ENCODE data around the gene ARMC5.

Gene ARMC5

DNA sequence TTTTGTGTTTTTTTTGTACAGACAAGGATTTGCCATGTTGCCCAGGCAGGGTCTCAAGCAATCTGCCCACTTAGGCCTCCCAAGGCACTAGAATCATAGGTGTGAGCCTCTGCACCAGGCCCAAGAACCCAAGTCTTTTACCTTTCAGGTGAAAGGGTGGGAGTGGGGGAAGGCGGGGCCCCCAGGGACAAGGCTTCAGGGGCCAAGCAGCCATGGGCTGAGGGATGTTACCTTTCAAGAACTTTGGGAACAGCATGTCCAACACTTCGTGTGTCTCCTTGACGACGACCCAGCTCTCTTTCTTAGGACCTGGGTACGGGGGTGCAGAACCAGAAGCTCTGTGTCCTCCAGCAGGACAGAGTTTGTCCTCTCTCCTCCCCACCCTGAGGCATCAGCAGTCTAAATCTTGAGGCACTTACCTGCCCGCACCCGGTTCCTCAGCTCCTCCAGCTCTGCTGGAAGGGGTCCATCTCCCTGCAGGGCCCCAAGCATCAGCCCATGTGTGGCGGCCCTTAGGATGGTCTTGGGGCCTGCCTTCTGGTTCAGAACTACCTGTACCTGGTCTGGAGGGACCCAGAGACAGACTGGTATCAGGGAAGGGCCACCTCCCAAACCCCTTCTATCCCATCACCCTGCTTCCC, 32.6 kb downstream of the ARMC5 start:
- ATAC-seq, result no peak
- TF ChIP-seq ZFP3 (CRISPR knock-in tag; IDR thresholded peaks at IDR 0.05) (no peak), ZFP30 (CRISPR knock-in tag; IDR thresholded peaks at IDR 0.05) (no peak), TCF4 (CRISPR knock-in tag; IDR thresholded peaks at IDR 0.05; ENCODE audit: borderline replicate concordance) (no peak), CSDC2 (CRISPR knock-in tag; IDR thresholded peaks at IDR 0.05) (no peak), ZNF8 (CRISPR knock-in tag; IDR thresholded peaks at IDR 0.05) (no peak), ZC3H10 (CRISPR knock-in tag; IDR thresholded peaks at IDR 0.05) (no peak)
- TF ChIP-seq, protein P1, sequence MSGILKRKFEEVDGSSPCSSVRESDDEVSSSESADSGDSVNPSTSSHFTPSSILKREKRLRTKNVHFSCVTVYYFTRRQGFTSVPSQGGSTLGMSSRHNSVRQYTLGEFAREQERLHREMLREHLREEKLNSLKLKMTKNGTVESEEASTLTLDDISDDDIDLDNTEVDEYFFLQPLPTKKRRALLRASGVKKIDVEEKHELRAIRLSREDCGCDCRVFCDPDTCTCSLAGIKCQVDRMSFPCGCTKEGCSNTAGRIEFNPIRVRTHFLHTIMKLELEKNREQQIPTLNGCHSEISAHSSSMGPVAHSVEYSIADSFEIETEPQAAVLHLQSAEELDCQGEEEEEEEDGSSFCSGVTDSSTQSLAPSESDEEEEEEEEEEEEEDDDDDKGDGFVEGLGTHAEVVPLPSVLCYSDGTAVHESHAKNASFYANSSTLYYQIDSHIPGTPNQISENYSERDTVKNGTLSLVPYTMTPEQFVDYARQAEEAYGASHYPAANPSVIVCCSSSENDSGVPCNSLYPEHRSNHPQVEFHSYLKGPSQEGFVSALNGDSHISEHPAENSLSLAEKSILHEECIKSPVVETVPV (CRISPR knock-in tag; IDR thresholded peaks at IDR 0.05), result no peak

DNA sequence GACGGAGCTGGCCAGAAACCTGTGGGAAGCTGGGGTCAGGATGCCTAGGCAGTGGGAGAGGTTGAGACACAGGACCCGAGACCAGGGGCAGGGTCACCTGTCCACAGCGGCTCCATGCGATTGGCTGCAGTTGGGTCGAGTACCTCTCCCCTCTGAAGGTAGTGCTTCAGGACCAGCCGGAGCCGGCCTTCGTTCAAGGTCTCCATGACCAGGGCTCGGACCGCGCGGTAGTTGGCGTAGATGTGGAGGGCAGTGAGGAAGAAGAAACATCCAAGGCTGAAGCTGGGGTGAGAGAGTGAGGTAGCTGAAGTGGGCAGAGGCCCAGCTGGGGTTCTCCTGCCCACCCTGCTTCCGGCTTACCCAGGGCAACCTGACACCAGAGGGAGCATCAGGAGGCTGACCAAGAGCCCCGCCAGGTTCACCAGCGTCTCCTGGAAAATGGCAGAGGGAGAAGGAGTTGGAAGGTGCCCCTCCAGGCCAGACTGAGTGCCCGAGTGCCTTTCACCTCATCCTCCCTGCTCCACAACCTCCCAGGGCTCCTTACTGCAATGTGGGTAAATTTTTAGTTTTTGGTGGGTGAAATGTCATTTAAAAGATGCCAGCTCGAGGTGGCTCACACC, 34.3 kb downstream of the ARMC5 start:
- TF ChIP-seq, protein P1 (CRISPR knock-in tag; IDR thresholded peaks at IDR 0.05), result no peak
- no peak for TF ChIP-seq TOX (CRISPR knock-in tag; IDR thresholded peaks at IDR 0.05; ENCODE audit: borderline replicate concordance)
- TF ChIP-seq ZNF565 (CRISPR knock-in tag; conservative IDR thresholded peaks at IDR 0.05; ENCODE audit: low read depth), result no peak
- no peak for TF ChIP-seq TCF4 (CRISPR knock-in tag; IDR thresholded peaks at IDR 0.05; ENCODE audit: borderline replicate concordance)
- no peak for TF ChIP-seq ZC3H10 (CRISPR knock-in tag; IDR thresholded peaks at IDR 0.05)
- TF ChIP-seq SNAI2 (CRISPR knock-in tag; IDR thresholded peaks at IDR 0.05), result no peak
- TF ChIP-seq ZFP3 (CRISPR knock-in tag; IDR thresholded peaks at IDR 0.05), result no peak
- TF ChIP-seq ARNTL (CRISPR knock-in tag; IDR thresholded peaks at IDR 0.05; ENCODE audit: borderline replicate concordance, low read depth), result no peak
- no peak for TF ChIP-seq RARB (CRISPR knock-in tag; IDR thresholded peaks at IDR 0.05)
- no peak for TF ChIP-seq GLIS3 (CRISPR knock-in tag; IDR thresholded peaks at IDR 0.05)
- no peak for TF ChIP-seq ISL1 (CRISPR knock-in tag; IDR thresholded peaks at IDR 0.05)
- TF ChIP-seq PPARA (CRISPR knock-in tag; IDR thresholded peaks at IDR 0.05; ENCODE audit: borderline replicate concordance), result no peak
- TF ChIP-seq, protein P2, sequence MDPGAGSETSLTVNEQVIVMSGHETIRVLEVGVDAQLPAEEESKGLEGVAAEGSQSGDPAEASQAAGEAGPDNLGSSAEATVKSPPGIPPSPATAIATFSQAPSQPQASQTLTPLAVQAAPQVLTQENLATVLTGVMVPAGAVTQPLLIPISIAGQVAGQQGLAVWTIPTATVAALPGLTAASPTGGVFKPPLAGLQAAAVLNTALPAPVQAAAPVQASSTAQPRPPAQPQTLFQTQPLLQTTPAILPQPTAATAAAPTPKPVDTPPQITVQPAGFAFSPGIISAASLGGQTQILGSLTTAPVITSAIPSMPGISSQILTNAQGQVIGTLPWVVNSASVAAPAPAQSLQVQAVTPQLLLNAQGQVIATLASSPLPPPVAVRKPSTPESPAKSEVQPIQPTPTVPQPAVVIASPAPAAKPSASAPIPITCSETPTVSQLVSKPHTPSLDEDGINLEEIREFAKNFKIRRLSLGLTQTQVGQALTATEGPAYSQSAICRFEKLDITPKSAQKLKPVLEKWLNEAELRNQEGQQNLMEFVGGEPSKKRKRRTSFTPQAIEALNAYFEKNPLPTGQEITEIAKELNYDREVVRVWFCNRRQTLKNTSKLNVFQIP (CRISPR knock-in tag; IDR thresholded peaks at IDR 0.05; ENCODE audit: borderline replicate concordance, low read depth), result no peak
- no peak for TF ChIP-seq ESRRG (CRISPR knock-in tag; IDR thresholded peaks at IDR 0.05)
- no peak for TF ChIP-seq CSDC2 (CRISPR knock-in tag; IDR thresholded peaks at IDR 0.05)
- no peak for TF ChIP-seq BACH2 (CRISPR knock-in tag; IDR thresholded peaks at IDR 0.05; ENCODE audit: borderline replicate concordance)
- TF ChIP-seq, protein P3, sequence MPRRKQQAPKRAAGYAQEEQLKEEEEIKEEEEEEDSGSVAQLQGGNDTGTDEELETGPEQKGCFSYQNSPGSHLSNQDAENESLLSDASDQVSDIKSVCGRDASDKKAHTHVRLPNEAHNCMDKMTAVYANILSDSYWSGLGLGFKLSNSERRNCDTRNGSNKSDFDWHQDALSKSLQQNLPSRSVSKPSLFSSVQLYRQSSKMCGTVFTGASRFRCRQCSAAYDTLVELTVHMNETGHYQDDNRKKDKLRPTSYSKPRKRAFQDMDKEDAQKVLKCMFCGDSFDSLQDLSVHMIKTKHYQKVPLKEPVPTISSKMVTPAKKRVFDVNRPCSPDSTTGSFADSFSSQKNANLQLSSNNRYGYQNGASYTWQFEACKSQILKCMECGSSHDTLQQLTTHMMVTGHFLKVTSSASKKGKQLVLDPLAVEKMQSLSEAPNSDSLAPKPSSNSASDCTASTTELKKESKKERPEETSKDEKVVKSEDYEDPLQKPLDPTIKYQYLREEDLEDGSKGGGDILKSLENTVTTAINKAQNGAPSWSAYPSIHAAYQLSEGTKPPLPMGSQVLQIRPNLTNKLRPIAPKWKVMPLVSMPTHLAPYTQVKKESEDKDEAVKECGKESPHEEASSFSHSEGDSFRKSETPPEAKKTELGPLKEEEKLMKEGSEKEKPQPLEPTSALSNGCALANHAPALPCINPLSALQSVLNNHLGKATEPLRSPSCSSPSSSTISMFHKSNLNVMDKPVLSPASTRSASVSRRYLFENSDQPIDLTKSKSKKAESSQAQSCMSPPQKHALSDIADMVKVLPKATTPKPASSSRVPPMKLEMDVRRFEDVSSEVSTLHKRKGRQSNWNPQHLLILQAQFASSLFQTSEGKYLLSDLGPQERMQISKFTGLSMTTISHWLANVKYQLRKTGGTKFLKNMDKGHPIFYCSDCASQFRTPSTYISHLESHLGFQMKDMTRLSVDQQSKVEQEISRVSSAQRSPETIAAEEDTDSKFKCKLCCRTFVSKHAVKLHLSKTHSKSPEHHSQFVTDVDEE (CRISPR knock-in tag; IDR thresholded peaks at IDR 0.05), result no peak
- TF ChIP-seq, protein P4, sequence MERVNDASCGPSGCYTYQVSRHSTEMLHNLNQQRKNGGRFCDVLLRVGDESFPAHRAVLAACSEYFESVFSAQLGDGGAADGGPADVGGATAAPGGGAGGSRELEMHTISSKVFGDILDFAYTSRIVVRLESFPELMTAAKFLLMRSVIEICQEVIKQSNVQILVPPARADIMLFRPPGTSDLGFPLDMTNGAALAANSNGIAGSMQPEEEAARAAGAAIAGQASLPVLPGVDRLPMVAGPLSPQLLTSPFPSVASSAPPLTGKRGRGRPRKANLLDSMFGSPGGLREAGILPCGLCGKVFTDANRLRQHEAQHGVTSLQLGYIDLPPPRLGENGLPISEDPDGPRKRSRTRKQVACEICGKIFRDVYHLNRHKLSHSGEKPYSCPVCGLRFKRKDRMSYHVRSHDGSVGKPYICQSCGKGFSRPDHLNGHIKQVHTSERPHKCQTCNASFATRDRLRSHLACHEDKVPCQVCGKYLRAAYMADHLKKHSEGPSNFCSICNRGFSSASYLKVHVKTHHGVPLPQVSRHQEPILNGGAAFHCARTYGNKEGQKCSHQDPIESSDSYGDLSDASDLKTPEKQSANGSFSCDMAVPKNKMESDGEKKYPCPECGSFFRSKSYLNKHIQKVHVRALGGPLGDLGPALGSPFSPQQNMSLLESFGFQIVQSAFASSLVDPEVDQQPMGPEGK (CRISPR knock-in tag; IDR thresholded peaks at IDR 0.05; ENCODE audit: borderline replicate concordance), result no peak
- no peak for ATAC-seq

DNA sequence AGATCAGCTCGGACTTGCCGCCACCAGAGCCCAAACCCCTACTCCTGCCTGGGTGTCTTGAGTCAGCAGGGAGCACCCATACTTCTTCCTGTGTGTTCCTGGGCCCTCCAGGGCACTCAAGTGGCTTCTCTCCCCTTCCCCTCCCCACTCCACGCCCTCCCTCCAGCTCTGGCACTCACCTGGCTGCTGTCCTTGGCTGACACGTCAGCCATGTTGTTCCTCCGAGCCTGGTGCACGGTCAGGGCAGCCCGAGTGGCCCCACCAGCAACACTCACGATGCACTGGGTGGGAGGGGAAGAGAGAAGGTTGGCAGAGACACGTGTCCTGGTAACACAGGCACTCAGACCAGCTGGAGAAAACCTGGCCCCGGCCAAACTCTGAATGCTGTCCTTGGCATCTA, 37.4 kb downstream of the ARMC5 start:
- ATAC-seq, result no peak
- no peak for TF ChIP-seq ARNTL (CRISPR knock-in tag; IDR thresholded peaks at IDR 0.05; ENCODE audit: borderline replicate concordance, low read depth)
- TF ChIP-seq PPARA (CRISPR knock-in tag; IDR thresholded peaks at IDR 0.05; ENCODE audit: borderline replicate concordance), result no peak
- TF ChIP-seq TOX (CRISPR knock-in tag; IDR thresholded peaks at IDR 0.05; ENCODE audit: borderline replicate concordance), result no peak
- TF ChIP-seq SNAI2 (CRISPR knock-in tag; IDR thresholded peaks at IDR 0.05), result no peak
- TF ChIP-seq, protein P3 (CRISPR knock-in tag; IDR thresholded peaks at IDR 0.05), result no peak
- TF ChIP-seq ZNF565 (CRISPR knock-in tag; conservative IDR thresholded peaks at IDR 0.05; ENCODE audit: low read depth), result no peak
- no peak for TF ChIP-seq TCF4 (CRISPR knock-in tag; IDR thresholded peaks at IDR 0.05; ENCODE audit: borderline replicate concordance)
- no peak for TF ChIP-seq BACH2 (CRISPR knock-in tag; IDR thresholded peaks at IDR 0.05; ENCODE audit: borderline replicate concordance)
- no peak for TF ChIP-seq RARB (CRISPR knock-in tag; IDR thresholded peaks at IDR 0.05)
- TF ChIP-seq OSR1 (CRISPR knock-in tag; IDR thresholded peaks at IDR 0.05), result no peak
- TF ChIP-seq, protein P4 (CRISPR knock-in tag; IDR thresholded peaks at IDR 0.05; ENCODE audit: borderline replicate concordance), result no peak
- TF ChIP-seq GLIS3 (CRISPR knock-in tag; IDR thresholded peaks at IDR 0.05), result no peak
